Testis (tissue), 2 donors: ENCODE measurements around the gene RXRG.

Experiments used
- CTCF ChIP-seq, 3 experiments: fragments of 450-650 bp in 2 of 3; fragments of 200-600 bp in 1 of 3; sonication (generic) in 1 of 3; IDR thresholded peaks; one replicate each; pipeline ENCODE4 v1.5.1; 2016 to 2019; ENCODE audit warnings: antibody characterized with exemption in 3 of 3, mild to moderate bottlenecking in 2 of 3, moderate library complexity in 1 of 3
- POLR2A ChIP-seq: fragments of 450-650 bp; IDR thresholded peaks from one replicate; pipeline ENCODE4 v1.6.1; 2017; ENCODE audit warnings: antibody characterized with exemption, mild to moderate bottlenecking, moderate library complexity

- no peak for TF ChIP-seq CTCF (IDR thresholded peaks at IDR 0.05)
- no peak for TF ChIP-seq POLR2A
Measured at GRCh38 chr1:165449131-165449530, 4.2 kb upstream of the RXRG start.
